GM18951 (cell line): ENCODE measurements around the gene RPS16.

Source experiments
- POLR2A ChIP-seq: IDR thresholded peaks from 4 replicates; pipeline ENCODE4 v1.6.1; 2011; ENCODE audit warnings: mild to moderate bottlenecking; ENCODE audit not compliant: insufficient read length, insufficient read depth; ENCODE audit errors: extremely low read depth
- in situ Hi-C: fragments of 300-500 bp; cut with MboI; formaldehyde crosslinking; loops from one replicate; pipeline ENCODE4 v1.12.0; 2022; ENCODE audit warnings: low sequenced_read_pairs, mixed read lengths, inconsistent platforms; ENCODE audit not compliant: unreplicated experiment

The RPS16 gene

DNA sequence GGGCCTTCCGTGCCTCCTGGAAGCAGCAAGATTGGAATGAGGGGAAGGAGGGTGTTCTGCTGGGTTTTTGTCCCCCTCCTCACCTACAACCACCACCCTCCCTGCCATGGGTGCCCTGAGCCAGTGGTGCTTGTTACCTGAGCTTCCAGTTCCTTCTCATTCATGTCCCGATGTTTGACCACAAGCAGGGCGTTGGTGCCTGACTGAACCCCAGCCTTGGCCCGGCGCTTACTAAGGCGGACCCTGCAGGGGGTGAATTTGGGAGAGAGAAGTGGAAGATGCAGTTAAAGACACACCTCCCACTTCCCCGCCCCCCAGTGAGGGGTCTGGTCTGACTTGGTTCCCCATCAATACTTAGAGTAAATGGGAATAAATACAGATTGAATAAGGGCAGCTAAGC, 49.2 kb downstream of the RPS16 start:
- no peak for TF ChIP-seq POLR2A
- in situ Hi-C loops, result no loop called here

DNA sequence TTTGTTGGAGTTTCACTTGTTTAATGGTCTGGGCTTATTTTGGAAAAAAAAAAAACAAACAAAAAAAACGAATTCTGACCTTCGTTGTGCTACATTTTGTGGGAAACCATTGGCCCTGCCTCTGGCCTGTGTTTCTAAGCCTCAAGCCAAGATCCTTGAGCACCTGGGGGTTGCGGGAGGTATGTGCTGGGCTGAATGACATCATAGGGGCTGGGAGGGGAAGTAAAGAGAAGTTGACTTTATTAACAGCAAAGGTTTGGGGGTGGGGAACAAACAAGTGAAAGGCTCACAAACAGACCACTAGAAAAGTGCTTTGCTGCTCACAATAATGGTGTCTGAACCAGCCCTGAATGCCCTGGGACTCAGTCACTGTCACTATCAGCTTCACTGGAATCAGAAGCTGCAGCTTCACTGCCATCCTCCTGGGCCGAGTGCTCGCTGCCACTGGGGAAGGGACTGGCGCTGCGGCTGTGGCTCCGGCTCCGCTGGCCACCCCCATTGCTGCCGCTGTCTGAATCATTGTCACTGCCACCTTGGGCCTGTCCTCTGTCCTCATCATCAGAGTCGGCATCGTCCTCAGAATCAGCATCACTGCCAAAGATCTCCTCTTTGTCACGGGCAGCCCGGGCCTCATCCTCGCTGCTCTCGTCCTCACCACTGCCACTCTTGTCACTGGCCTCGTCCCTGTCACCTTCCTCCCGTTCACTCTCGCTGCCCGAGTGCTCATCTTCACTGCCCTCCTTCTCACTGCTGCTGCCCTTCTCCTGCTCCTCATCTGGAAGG, 49.9 kb downstream of the RPS16 start:
- TF ChIP-seq POLR2A, result no peak
- in situ Hi-C loops, result no loop called here

DNA sequence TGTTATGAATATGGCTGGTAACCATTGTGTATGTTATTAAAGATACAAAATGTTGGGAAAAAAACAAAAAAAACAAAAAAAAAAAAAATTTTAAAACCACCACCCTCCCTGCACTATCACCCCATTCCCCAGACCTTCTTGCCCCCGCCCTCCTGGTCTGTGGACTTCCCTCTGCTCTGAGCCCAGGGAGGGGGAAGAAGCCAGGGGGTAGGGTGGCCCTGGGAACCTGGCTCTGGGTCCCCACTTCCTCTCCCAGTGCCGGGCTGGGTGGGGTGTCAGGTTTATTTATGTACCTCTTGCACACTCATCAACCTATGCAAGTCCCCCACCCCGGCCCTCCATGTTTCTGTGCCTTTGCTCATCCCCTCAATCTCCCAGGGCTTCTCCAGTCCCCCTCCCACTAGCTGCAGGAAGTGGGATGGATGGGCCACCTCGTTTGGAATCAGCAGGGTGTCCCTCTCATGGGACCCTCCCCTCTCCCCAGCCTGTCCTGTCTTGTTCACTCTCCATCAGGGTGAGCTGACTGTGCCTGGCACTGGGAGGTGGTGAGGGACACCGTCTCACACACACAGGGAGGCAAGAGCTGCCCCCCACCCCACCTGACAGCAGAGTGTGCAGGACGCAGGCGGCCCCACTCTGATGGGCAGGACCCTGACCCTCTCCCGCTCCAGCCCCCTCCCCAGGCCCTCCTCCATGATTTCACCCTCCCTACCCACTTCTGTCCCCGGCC, 50.7 kb downstream of the RPS16 start:
- no peak for TF ChIP-seq POLR2A
- in situ Hi-C loops, result no loop called here
